M059J (cell line): ENCODE results near the gene TMPO. TPM values are rescaled to one million over a fixed set of nuclear protein-coding genes. Genes with fewer than 3 reads are reported as not detected.
A peak's percentile ranks its signal among the peaks of the same experiment; 100 is the strongest.
"Not testable (repeated sequence)": the region's sequence is repeated elsewhere in the genome, so short reads cannot be mapped to it uniquely, and the experiment has no call there.

Experiments used
- DNase-seq: peaks from one replicate; pipeline ENCODE4 v3.0.0-alpha.2; 2012; ENCODE audit warnings: low read depth
- total RNA-seq: library from RNA; depleted of rRNA; stranded (reverse); fragments of >200 nt; shearing (Covaris generic); gene quantifications from 2 replicates; pipeline ENCODE4 v1.2.3, GENCODE V29; 2014; rRNA removed

TMPO gene
- total RNA-seq, 1 experiment from 2014 or later: 194 TPM

DNA sequence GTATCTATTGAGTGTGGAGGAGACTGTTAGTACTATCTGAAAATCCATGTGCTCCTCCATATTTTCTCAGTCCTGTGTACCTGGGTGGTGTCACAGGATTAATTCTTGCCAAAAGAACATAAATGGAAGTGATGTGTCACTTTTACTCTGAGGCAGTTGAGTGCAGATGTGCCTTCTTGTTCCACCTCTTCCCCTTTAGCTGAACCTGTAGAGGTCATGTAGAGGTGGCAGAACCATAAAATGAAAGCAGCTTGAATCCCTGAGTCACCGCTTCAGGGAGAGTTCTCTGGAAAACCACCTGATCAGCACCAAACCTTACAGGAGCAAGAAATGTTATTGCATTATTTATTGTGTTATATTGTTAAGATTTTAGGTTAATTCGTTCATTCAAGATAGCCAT, 63.4 kb downstream of the TMPO start:
- peak; percentile 75 for DNase-seq

DNA sequence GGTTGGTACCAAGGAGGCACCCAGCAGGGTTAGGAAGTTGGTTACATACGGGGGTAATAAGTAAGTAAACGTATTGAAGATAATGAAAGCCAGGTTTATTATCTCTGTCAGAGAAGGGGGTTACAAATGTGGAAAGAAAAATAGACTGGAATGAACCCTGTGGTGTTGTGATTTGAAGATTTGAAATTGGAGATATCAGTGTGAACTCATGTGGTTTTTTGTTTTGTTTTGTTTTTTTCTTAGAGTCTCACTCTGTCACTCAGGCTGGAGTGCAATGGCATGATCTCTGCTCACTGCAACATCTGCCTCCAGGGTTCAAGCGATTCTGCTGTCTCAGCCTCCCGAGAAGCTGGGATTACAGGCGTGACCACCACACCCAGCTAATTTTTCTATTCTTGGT, 64.0 kb downstream of the TMPO start:
- no peak for DNase-seq

DNA sequence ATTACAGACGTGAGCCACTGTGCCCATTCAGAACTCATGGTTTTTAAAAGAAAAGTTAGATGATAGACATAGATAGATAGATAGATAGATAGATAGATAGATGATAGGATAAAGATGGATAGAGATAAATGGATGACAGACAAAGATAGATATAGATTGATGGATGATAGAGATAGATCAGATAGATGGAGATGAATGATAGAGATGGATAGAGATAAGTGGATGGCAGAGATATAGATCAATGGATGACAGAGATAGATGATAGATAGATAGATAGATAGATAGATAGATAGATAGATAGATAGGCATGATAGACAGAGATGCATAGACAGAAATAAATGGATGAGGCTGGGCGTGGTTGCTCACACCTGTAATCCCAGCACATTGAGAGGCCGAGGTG, 64.4 kb downstream of the TMPO start:
- no peak for DNase-seq

- DNase-seq: no peak
These were observed 65.3 kb downstream of the TMPO start for GRCh38 chr12:98580695-98581094.

GRCh38 chr12:98581101-98581500, 65.7 kb downstream of the TMPO start:
- DNase-seq: no peak

GRCh38 chr12:98582093-98582492, 66.7 kb downstream of the TMPO start:
- peak; percentile 75 for DNase-seq

DNA sequence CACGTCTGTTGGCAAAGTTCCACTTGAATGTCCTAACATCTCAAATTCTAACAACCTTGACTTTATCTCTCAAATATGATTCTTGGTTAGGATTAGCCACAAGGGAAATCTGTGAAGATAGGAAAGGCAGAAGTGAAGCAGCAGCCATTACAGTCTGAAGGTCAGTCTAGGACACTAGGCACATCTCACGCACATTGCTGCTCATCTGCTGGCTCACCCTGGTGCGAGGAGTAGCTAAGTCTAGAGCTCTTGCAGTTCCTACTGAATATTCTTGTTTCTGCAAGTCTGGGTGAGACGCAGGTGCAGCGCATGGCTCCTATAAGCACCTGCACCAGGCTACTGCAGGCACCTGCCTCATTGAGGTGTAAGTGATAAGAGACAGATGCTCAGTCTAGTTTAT, 71.7 kb downstream of the TMPO start:
- DNase-seq: no peak

- peak; percentile 12 for DNase-seq
These were observed 75.8 kb downstream of the TMPO start for GRCh38 chr12:98591209-98591608.

DNA sequence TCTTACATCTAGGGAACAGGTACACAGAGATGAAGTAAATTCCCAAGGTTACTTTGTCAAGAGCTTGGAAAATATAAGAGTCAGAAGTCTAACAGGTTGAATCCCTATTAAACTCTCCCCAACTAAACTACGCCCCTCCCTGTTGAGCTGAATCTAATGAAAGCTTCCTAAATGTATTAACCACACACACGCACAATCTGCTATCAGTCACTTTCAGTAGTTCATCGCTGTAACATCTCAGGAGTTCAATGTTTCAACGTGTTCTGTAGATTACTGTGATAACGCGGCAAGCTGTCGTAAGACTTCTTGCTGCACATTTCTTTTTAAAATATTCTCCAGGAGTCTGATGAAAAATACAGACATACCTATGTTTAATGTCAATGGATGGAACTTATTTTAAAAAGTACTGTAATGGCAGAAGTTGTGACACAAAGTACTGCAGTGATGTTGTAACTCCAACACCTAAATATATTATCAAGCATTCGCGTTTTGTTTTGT, 77.5 kb downstream of the TMPO start:
- DNase-seq: no peak

- peak; percentile 96 for DNase-seq
These were observed 78.1 kb downstream of the TMPO start, which contains the start of gene SLC25A3 for GRCh38 chr12:98593351-98594049. Gene SLC25A3 (plus strand): TSS chr12:98593686. CDS start chr12:98593979, 293 bp downstream.

DNA sequence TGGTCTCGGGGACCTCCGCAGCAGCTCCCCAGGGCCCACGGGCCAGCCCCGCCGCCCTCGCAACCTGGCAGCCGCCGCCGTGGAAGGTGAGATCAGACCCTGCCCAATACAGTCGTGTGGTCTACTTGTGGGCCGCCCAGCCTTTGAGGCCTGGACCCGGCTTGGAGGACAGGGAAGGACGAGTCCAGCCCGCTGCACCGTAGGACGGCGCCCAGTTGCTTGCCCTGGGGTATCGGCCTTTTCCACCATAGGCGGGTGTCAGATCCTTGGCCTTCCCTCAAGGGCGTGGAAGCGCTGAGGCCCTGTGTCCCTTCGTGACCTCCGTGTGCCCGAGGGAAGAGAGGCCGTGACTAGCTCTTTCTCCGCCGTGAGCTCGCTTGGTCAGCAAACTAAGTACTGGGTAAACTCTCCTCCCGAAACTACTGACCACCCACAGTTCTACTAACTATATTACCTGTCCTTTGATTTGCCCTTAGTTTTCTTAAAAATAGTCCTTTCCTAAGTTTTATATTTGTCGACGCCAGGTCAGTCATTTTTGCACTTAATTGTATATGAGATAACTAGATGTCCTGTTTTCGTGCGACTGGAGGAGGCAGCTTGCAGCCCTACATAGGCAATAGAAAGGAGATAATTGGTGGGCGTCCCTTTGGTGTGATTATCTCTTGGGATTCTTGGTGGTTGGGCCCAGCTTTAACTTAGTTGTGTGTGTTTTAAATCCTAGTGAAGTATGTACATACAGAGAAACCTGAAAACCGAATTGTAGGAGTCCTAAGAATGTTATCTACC, 78.9 kb downstream of the TMPO start:
- DNase-seq: peak; percentile 46

DNA sequence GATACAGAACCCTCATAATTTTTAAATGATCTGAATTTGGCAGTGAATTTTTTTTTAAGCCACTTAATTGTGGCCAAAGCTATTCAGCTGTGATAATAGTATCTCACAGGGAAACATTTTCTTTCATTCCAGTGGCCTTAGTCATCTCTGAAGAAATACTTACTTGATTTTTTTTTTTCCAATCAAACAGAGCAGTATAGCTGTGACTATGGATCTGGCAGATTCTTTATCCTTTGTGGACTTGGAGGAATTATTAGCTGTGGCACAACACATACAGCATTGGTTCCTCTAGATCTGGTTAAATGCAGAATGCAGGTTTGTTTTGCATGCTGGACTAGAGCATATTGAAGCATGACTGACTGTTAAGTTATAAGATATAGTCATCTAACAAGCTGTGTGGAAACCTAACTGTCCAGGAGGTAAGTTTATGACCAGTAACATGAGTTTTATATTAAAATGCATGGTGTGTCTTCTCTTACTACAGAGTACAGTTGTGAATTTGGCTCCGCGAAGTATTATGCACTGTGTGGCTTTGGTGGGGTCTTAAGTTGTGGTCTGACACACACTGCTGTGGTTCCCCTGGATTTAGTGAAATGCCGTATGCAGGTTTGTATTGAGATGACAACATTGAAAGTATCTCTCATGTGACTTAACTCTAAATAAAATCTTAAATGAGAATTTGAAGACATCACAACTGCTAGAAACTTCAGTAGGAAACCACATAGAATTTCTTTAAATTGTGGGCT, 80.0 kb downstream of the TMPO start:
- DNase-seq: peak; percentile 70

DNA sequence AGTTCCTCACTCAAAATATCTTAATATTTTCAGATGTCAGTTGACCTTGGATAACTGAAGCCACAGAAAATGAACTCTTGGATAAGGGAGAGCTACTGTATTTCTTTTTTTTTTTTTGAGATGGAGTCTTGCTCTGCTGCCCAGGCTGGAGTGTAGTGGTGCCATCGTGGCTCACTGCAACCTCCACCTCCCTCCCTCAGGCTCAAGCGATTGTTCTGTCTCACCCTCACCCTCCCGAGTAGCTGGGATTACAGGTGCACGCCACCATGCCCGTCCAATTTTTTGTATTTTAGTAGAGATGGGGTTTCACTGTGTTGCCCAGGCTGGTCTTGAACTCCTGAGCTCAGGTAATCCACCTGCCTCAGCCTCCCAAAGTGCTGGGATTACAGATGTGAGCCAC, 81.9 kb downstream of the TMPO start:
- DNase-seq: not testable (repeated sequence)

Other genes with a start within 250 kb of the TMPO start
- 560 and 563 TPM in 2 replicates for gene SLC25A3, start 78.1 kb downstream of the TMPO start, total RNA-seq
- gene IKBIP, start 129.2 kb downstream of the TMPO start, total RNA-seq: 69.8 and 92.7 TPM in 2 replicates
- 19.5 and 19.7 TPM in 2 replicates for gene APAF1, start 129.7 kb downstream of the TMPO start, total RNA-seq